ENCODE data around the gene FANCD2. TPM values are rescaled to one million over a fixed set of nuclear protein-coding genes. Genes with fewer than 3 reads are reported as not detected.
A peak's percentile ranks its signal among the peaks of the same experiment; 100 is the strongest.

FANCD2 gene
- total RNA-seq, 1 donor from 2014 or later = 3.8 TPM

- intact Hi-C loops (cut with DNase I) = no loop called here
Measured at GRCh38 chr3:10145685-10146084, 119.4 kb downstream of the FANCD2 start.

DNA sequence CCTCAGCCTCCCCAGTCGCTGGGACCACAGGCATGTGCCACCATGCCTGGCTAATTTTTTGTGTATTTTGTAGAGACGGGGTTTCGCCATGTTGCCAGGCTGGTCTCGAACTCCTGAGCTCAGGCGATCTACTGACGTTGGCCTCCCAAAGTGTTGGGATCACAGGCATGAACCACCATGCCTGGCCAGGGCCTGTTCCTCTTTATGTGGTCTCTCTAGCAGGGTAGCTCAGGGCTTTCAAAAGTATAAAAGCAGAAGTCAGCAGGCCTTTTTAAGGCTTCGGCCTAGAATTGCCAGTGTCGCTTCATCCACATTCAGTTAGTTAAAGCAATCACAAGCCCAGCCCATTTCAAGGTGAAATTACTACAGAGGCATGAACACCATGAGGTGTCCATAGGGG is 123.0 kb downstream of the FANCD2 start:
- intact Hi-C loops (cut with DNase I) = no loop called here
- ATAC-seq = peak; percentile 38
- no peak for DNase-seq (ENCODE audit: low spot score)

More at GRCh38 chr3:10145685-10146084, 119.4 kb downstream of the FANCD2 start:
- ATAC-seq (no peak), DNase-seq (ENCODE audit: low spot score) (no peak)

DNA sequence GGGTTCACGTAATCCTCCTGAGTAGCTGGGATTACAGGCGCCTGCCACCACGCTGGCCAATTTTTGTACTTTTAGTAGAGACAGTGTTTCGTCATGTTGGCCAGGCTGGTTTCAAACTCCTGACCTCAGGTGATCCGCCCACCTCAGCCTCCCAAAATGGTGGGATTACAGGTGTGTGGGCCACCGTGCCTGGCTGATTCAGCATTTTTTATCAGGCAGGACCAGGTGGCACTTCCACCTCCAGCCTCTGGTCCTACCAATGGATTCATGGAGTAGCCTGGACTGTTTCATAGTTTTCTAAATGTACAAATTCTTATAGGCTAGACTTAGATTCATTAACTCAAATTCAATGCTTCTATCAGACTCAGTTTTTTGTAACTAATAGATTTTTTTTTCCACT is 124.8 kb downstream of the FANCD2 start:
- intact Hi-C loops (cut with DNase I) = no loop called here
- no peak for ATAC-seq
- no peak for DNase-seq (ENCODE audit: low spot score)

Other genes with a start within 250 kb of the FANCD2 start
- gene TADA3, start 234.0 kb upstream of the FANCD2 start, total RNA-seq = 43.1 TPM
- 117 TPM for gene ARPC4, start 233.4 kb upstream of the FANCD2 start, total RNA-seq
- 113 TPM for gene TTLL3, start 216.2 kb upstream of the FANCD2 start, total RNA-seq
- gene RPUSD3, start 182.4 kb upstream of the FANCD2 start, total RNA-seq = 29.6 TPM
- 13.6 TPM for gene CIDEC, start 146.2 kb upstream of the FANCD2 start, total RNA-seq
- gene JAGN1, start 135.8 kb upstream of the FANCD2 start, total RNA-seq = 19.7 TPM
- gene IL17RE, start 123.6 kb upstream of the FANCD2 start, total RNA-seq = 5.3 TPM
- 33.2 TPM for gene IL17RC, start 109.3 kb upstream of the FANCD2 start, total RNA-seq
- 36.5 TPM for gene CRELD1, start 92.6 kb upstream of the FANCD2 start, total RNA-seq
- gene PRRT3, start 74.0 kb upstream of the FANCD2 start, total RNA-seq = 1.5 TPM
- gene EMC3, start 39.6 kb upstream of the FANCD2 start, total RNA-seq = 51.6 TPM
- gene FANCD2OS, start 81.8 kb downstream of the FANCD2 start, total RNA-seq = not detected
- gene BRK1, start 89.2 kb downstream of the FANCD2 start, total RNA-seq = 103 TPM
- 27.4 TPM for gene VHL, start 115.3 kb downstream of the FANCD2 start, total RNA-seq
- gene IRAK2, start 138.5 kb downstream of the FANCD2 start, total RNA-seq = 6.4 TPM
- gene TATDN2, start 222.0 kb downstream of the FANCD2 start, total RNA-seq = 31.7 TPM